SK-N-SH (cell line): Measurements from ENCODE around the gene HS6ST3. TPM values are rescaled to one million over a fixed set of nuclear protein-coding genes. Genes with fewer than 3 reads are reported as not detected.

Experiments used
- CTCF ChIA-PET: fragments of 300-600, 350-600 bp; formaldehyde crosslinking; extraction: SDS; loops from one replicate; lab custom pipeline; 2021; lab: Yijun Ruan, JAX
- POLR2A ChIA-PET: fragments of 350-600 bp; sonication (Branson Sonifier 250); formaldehyde crosslinking; extraction: SDS; loops from one replicate; lab custom pipeline; 2020; ENCODE audit warnings: antibody characterized with exemption, inconsistent platforms; lab: Yijun Ruan, JAX
- DNase-seq: peaks from one replicate; pipeline ENCODE4 v3.0.0; 2012
- H2AFZ ChIP-seq: fragments of 200-600 bp; sonication (generic); 2 replicates; pipeline ENCODE4 v1.8.1; 2016; ENCODE audit warnings: antibody characterized with exemption, mild to moderate bottlenecking, low read depth
- H3F3A ChIP-seq: fragments of 200-600 bp; sonication (generic); replicated peaks from 2 replicates; pipeline ENCODE3; 2016; ENCODE audit warnings: antibody characterized with exemption, mild to moderate bottlenecking; ENCODE audit not compliant: insufficient read depth
- H3K27ac ChIP-seq, 2 experiments: fragments of 200-500 bp in 1 of 2; fragments of 200-600 bp in 1 of 2; sonication (Bioruptor generic) in 1 of 2; sonication (generic), shearing (Covaris generic) in 1 of 2; 2 replicates each; pipeline versions ENCODE4 v1.5.1 to v1.6.1; 2014 to 2016; ENCODE audit warnings: low read depth in 2 of 2, inconsistent platforms in 1 of 2, low read length in 1 of 2, mild to moderate bottlenecking in 1 of 2, mixed read lengths in 1 of 2
- H3K27me3 ChIP-seq: fragments of 200-600 bp; sonication (generic), shearing (Covaris generic); 2 replicates; pipeline ENCODE4 v1.6.1; 2016; ENCODE audit warnings: mixed run types; ENCODE audit not compliant: insufficient read depth
- H3K36me3 ChIP-seq, 2 experiments: fragments of 200-500 bp in 1 of 2; fragments of 200-600 bp in 1 of 2; sonication (Bioruptor generic) in 1 of 2; sonication (generic) in 1 of 2; replicated peaks in 1 of 2; 2 replicates each; pipeline versions ENCODE3 to v1.5.1; 2014 to 2016; ENCODE audit warnings: low read length in 1 of 2, mild to moderate bottlenecking in 1 of 2; ENCODE audit not compliant: insufficient read depth in 2 of 2, control insufficient read depth in 1 of 2
- H3K4me1 ChIP-seq, 2 experiments: fragments of 200-500 bp in 1 of 2; fragments of 200-600 bp in 1 of 2; sonication (Bioruptor generic) in 1 of 2; sonication (generic), shearing (Covaris generic) in 1 of 2; 2 replicates each; pipeline versions ENCODE4 v1.5.1 to v1.6.1; 2014 to 2016; ENCODE audit warnings: low read depth in 1 of 2, low read length in 1 of 2, mixed run types in 1 of 2; ENCODE audit not compliant: insufficient read depth in 2 of 2, control insufficient read depth in 1 of 2
- H3K4me2 ChIP-seq: fragments of 200-600 bp; sonication (generic), shearing (Covaris generic); 2 replicates; pipeline ENCODE4 v1.6.1; 2017; ENCODE audit warnings: mixed run types
- H3K4me3 ChIP-seq, 2 experiments: fragments of 200-500 bp in 1 of 2; fragments of 200-600 bp in 1 of 2; sonication (Bioruptor generic) in 1 of 2; sonication (generic), shearing (Covaris generic) in 1 of 2; 2 replicates each; pipeline versions ENCODE4 v1.5.1 to v1.8.1; 2014 to 2016; ENCODE audit warnings: low read depth in 2 of 2, inconsistent platforms in 1 of 2, low read length in 1 of 2, mild to moderate bottlenecking in 1 of 2, mixed read lengths in 1 of 2, moderate library complexity in 1 of 2
- H3K79me2 ChIP-seq: fragments of 200-600 bp; sonication (generic); 2 replicates; pipeline ENCODE4 v1.8.1; 2017; ENCODE audit warnings: mild to moderate bottlenecking; ENCODE audit not compliant: insufficient read depth
- H3K9ac ChIP-seq: fragments of 200-600 bp; sonication (generic); 2 replicates; pipeline ENCODE4 v1.6.1; 2017; ENCODE audit warnings: mixed run types
- H3K9me2 ChIP-seq: fragments of 200-600 bp; sonication (generic); 2 replicates; pipeline ENCODE4 v1.6.1; 2017; ENCODE audit warnings: mixed run types
- H3K9me3 ChIP-seq: fragments of 200-600 bp; sonication (generic); 2 replicates; pipeline ENCODE4 v1.6.1; 2017; ENCODE audit warnings: mixed run types, mild to moderate bottlenecking, moderate library complexity
- H4K20me1 ChIP-seq: fragments of 200-600 bp; sonication (generic); 2 replicates; pipeline ENCODE4 v1.6.1; 2017; ENCODE audit warnings: mild to moderate bottlenecking, mixed run types; ENCODE audit not compliant: insufficient read depth
- ELF1 ChIP-seq: IDR thresholded peaks from 2 replicates; pipeline ENCODE4 v1.4.0; 2012
- EP300 ChIP-seq, 2 experiments: IDR thresholded peaks; 2 replicates each; pipeline versions ENCODE4 v1.4.0 to v1.6.1; 2012; ENCODE audit warnings: borderline replicate concordance in 1 of 2, low read depth in 1 of 2, low read length in 1 of 2
- EZH2phosphoT487 ChIP-seq: fragments of 200-600 bp; sonication (generic); IDR thresholded peaks from 2 replicates; pipeline ENCODE4 v1.6.1; 2017; ENCODE audit warnings: low read depth, mixed run types, mild to moderate bottlenecking, antibody characterized with exemption, moderate library complexity, borderline replicate concordance
- FOXJ3 ChIP-seq: sonication (generic); formaldehyde crosslinking; IDR thresholded peaks from 2 replicates; pipeline ENCODE4 v1.5.1; 2020; ENCODE audit warnings: mild to moderate bottlenecking, missing genetic modification reagents
- FOXM1 ChIP-seq: IDR thresholded peaks from 2 replicates; pipeline ENCODE4 v1.4.0; 2012; ENCODE audit warnings: low read depth, mild to moderate bottlenecking
- GATA2 ChIP-seq: sonication (generic); formaldehyde crosslinking; IDR thresholded peaks from 2 replicates; pipeline ENCODE4 v1.5.0; 2020; ENCODE audit warnings: mild to moderate bottlenecking, missing genetic modification reagents
- MEF2A ChIP-seq: IDR thresholded peaks from 2 replicates; pipeline ENCODE4 v1.4.0; 2012; ENCODE audit warnings: low read depth, borderline replicate concordance
- MXI1 ChIP-seq: IDR thresholded peaks from 2 replicates; pipeline ENCODE4 v1.6.1; 2012; ENCODE audit warnings: mild to moderate bottlenecking, low read depth, low read length, improper control_type of control experiment
- NRF1 ChIP-seq: IDR thresholded peaks from 2 replicates; pipeline ENCODE4 v1.6.1; 2012; ENCODE audit warnings: low read depth, mild to moderate bottlenecking, low read length
- RFX5 ChIP-seq: IDR thresholded peaks from 2 replicates; pipeline ENCODE4 v1.6.1; 2012; ENCODE audit warnings: mild to moderate bottlenecking, improper control_type of control experiment, low read length
- RXRA ChIP-seq: IDR thresholded peaks from 2 replicates; pipeline ENCODE4 v1.4.0; 2012; ENCODE audit warnings: low read depth, mild to moderate bottlenecking, borderline replicate concordance
- SIN3A ChIP-seq: IDR thresholded peaks from 2 replicates; pipeline ENCODE4 v1.6.1; 2012; ENCODE audit warnings: low read depth, mild to moderate bottlenecking, low read length, moderate library complexity, borderline replicate concordance
- TCF12 ChIP-seq: IDR thresholded peaks from 2 replicates; pipeline ENCODE4 v1.4.0; 2012
- USF2 ChIP-seq: fragments of 150-350 bp; IDR thresholded peaks from 2 replicates; pipeline ENCODE4 v1.6.1; 2017; ENCODE audit warnings: antibody characterized with exemption, low read length, low read depth, borderline replicate concordance
- WGBS: methylation state at CpG from one replicate; pipeline ENCODE4 v1.1.6; 2017; ENCODE audit warnings: low lambda C conversion rate; 5-methylcytosine and 5-hydroxymethylcytosine counted together
- polyA plus RNA-seq, 3 experiments: library from polyadenylated mRNA; depleted of rRNA; stranded (reverse); fragments of >200 nt; gene quantifications; 2 replicates each; pipeline ENCODE4 v1.2.3, GENCODE V29; 2012
- TF ChIP-seq, protein P1 (sequence below): fragments of 150-350 bp; IDR thresholded peaks from 2 replicates; pipeline ENCODE4 v1.6.1; 2016; ENCODE audit warnings: mild to moderate bottlenecking, low read depth, low read length
- TF ChIP-seq, protein P2 (sequence below): IDR thresholded peaks from 2 replicates; pipeline ENCODE4 v1.6.1; 2012; ENCODE audit warnings: mild to moderate bottlenecking, low read depth, low read length, moderate library complexity
- TF ChIP-seq, protein P3 (sequence below): IDR thresholded peaks from 2 replicates; pipeline ENCODE4 v1.4.0; 2012; ENCODE audit warnings: low read depth, borderline replicate concordance
- TF ChIP-seq, protein P4 (sequence below): IDR thresholded peaks from 2 replicates; pipeline ENCODE4; 2012
- TF ChIP-seq, protein P5 (sequence below): IDR thresholded peaks from 2 replicates; pipeline ENCODE4 v1.4.0; 2012; ENCODE audit warnings: low read depth, borderline replicate concordance

The HS6ST3 gene
- polyA plus RNA-seq, 1 of the 3 experiments (the other 2 are of a cell fraction) = under 0.01 TPM

DNA sequence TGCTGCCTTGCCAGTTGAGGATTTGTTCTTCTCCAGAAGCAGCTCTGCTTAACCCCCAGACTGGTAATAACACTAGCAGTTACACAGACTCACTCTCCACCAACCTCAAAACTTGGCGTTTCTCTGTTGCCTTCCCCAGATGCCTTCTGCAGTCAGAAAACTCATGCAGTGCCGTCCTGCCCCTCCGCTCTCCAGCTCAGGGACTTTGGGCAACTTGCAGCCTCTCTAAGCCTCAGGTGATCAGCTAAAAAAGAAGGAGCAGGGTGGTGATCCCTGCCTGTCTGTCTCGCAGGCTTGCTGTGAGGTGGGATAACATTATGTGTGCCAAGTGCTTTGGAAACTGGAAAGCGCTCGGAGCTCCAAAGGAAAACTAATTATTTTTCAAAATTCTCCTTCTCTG is 391.6 kb downstream of the HS6ST3 start:
- Histone ChIP-seq H3K9me3 (no peaks in the 10 kb centered on the region), H3K4me3 (no peak overlapping the region), H4K20me1 (no peaks in the 10 kb centered on the region), H3K9ac (no peak overlapping the region), H2AFZ (no peak overlapping the region), H3K79me2 (no peaks in the 10 kb centered on the region), H3K27ac (no peak overlapping the region), H3K36me3 (no peaks in the 10 kb centered on the region), H3F3A (no peaks in the 10 kb centered on the region), H3K4me1 (no peaks in the 10 kb centered on the region), H3K27me3 (no peaks in the 10 kb centered on the region), H3K9me2 (no peaks in the 10 kb centered on the region), H3K4me2 (no peak overlapping the region)
- DNase-seq = no peak
- ChIA-PET CTCF (interaction anchor here (0.5 to 0.6 kb wide), 2 partner anchors 403 to 1302 kb away, joined by 3 read pairs; no protein-coding TSS in a partner anchor), POLR2A (no interaction called here)
- TF ChIP-seq, protein P1, sequence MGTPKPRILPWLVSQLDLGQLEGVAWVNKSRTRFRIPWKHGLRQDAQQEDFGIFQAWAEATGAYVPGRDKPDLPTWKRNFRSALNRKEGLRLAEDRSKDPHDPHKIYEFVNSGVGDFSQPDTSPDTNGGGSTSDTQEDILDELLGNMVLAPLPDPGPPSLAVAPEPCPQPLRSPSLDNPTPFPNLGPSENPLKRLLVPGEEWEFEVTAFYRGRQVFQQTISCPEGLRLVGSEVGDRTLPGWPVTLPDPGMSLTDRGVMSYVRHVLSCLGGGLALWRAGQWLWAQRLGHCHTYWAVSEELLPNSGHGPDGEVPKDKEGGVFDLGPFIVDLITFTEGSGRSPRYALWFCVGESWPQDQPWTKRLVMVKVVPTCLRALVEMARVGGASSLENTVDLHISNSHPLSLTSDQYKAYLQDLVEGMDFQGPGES = no peak
- TF ChIP-seq USF2 (no peak), FOXM1 (no peak), RXRA (no peak), EP300 (IDR thresholded peaks at IDR 0.05; ENCODE audit: borderline replicate concordance in 1 of 2, low read depth in 1 of 2, low read length in 1 of 2) (no peak), EZH2phosphoT487 (no peak), RFX5 (no peak), TCF12 (no peak), GATA2 (CRISPR knock-in tag) (no peak), MXI1 (no peak), ELF1 (no peak), MEF2A (no peak), NRF1 (no peak), SIN3A (no peak), FOXJ3 (CRISPR knock-in tag) (no peak)
- TF ChIP-seq, protein P2, sequence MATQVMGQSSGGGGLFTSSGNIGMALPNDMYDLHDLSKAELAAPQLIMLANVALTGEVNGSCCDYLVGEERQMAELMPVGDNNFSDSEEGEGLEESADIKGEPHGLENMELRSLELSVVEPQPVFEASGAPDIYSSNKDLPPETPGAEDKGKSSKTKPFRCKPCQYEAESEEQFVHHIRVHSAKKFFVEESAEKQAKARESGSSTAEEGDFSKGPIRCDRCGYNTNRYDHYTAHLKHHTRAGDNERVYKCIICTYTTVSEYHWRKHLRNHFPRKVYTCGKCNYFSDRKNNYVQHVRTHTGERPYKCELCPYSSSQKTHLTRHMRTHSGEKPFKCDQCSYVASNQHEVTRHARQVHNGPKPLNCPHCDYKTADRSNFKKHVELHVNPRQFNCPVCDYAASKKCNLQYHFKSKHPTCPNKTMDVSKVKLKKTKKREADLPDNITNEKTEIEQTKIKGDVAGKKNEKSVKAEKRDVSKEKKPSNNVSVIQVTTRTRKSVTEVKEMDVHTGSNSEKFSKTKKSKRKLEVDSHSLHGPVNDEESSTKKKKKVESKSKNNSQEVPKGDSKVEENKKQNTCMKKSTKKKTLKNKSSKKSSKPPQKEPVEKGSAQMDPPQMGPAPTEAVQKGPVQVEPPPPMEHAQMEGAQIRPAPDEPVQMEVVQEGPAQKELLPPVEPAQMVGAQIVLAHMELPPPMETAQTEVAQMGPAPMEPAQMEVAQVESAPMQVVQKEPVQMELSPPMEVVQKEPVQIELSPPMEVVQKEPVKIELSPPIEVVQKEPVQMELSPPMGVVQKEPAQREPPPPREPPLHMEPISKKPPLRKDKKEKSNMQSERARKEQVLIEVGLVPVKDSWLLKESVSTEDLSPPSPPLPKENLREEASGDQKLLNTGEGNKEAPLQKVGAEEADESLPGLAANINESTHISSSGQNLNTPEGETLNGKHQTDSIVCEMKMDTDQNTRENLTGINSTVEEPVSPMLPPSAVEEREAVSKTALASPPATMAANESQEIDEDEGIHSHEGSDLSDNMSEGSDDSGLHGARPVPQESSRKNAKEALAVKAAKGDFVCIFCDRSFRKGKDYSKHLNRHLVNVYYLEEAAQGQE = no peak
- TF ChIP-seq, protein P3, sequence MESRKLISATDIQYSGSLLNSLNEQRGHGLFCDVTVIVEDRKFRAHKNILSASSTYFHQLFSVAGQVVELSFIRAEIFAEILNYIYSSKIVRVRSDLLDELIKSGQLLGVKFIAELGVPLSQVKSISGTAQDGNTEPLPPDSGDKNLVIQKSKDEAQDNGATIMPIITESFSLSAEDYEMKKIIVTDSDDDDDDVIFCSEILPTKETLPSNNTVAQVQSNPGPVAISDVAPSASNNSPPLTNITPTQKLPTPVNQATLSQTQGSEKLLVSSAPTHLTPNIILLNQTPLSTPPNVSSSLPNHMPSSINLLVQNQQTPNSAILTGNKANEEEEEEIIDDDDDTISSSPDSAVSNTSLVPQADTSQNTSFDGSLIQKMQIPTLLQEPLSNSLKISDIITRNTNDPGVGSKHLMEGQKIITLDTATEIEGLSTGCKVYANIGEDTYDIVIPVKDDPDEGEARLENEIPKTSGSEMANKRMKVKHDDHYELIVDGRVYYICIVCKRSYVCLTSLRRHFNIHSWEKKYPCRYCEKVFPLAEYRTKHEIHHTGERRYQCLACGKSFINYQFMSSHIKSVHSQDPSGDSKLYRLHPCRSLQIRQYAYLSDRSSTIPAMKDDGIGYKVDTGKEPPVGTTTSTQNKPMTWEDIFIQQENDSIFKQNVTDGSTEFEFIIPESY = no peak
- TF ChIP-seq, protein P4, sequence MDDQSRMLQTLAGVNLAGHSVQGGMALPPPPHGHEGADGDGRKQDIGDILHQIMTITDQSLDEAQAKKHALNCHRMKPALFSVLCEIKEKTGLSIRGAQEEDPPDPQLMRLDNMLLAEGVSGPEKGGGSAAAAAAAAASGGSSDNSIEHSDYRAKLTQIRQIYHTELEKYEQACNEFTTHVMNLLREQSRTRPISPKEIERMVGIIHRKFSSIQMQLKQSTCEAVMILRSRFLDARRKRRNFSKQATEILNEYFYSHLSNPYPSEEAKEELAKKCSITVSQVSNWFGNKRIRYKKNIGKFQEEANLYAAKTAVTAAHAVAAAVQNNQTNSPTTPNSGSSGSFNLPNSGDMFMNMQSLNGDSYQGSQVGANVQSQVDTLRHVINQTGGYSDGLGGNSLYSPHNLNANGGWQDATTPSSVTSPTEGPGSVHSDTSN = no peak
- TF ChIP-seq, protein P5, sequence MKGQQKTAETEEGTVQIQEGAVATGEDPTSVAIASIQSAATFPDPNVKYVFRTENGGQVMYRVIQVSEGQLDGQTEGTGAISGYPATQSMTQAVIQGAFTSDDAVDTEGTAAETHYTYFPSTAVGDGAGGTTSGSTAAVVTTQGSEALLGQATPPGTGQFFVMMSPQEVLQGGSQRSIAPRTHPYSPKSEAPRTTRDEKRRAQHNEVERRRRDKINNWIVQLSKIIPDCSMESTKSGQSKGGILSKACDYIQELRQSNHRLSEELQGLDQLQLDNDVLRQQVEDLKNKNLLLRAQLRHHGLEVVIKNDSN = no peak
- 47% methylated on average over 6 of the region's 6 CpGs for WGBS
